PFSK-1 (cell line): Measurements from ENCODE around the gene MFSD11.

Source experiments
- FOXP2 ChIP-seq: optimal IDR thresholded peaks from 2 replicates; pipeline ENCODE3; 2011; ENCODE audit warnings: borderline replicate concordance, control low read depth, inconsistent platforms; ENCODE audit not compliant: insufficient read depth; ENCODE audit errors: extremely low read length, extremely low read depth
- POLR2AphosphoS5 ChIP-seq: IDR thresholded peaks from 2 replicates; pipeline ENCODE4 v1.6.1; 2012; ENCODE audit warnings: low read depth, mild to moderate bottlenecking, control low read depth, low read length, moderate library complexity
- SIN3A ChIP-seq: IDR thresholded peaks from 2 replicates; pipeline ENCODE4 v1.6.1; 2012; ENCODE audit warnings: mild to moderate bottlenecking, low read length, moderate library complexity, borderline replicate concordance; ENCODE audit not compliant: insufficient read depth
- TAF1 ChIP-seq: IDR thresholded peaks from 2 replicates; pipeline ENCODE4 v1.6.1; 2012; ENCODE audit warnings: low read length, control low read depth, borderline replicate concordance; ENCODE audit not compliant: insufficient read depth
- TF ChIP-seq, protein P1 (sequence below), 2 experiments: IDR thresholded peaks; 2 replicates each; pipeline versions ENCODE4 v1.6.1 to v1.8.0; 2011 to 2012; ENCODE audit warnings: low read depth in 2 of 2, low read length in 2 of 2, control low read depth in 1 of 2, inconsistent platforms in 1 of 2, mild to moderate bottlenecking in 1 of 2, moderate library complexity in 1 of 2; ENCODE audit not compliant: insufficient read depth in 1 of 2

Gene MFSD11

GRCh38 chr17:76695059-76695831 lies 42.7 kb upstream of the MFSD11 start:
- TF ChIP-seq FOXP2: no peak
- TF ChIP-seq TAF1: no peak
- TF ChIP-seq, protein P1, sequence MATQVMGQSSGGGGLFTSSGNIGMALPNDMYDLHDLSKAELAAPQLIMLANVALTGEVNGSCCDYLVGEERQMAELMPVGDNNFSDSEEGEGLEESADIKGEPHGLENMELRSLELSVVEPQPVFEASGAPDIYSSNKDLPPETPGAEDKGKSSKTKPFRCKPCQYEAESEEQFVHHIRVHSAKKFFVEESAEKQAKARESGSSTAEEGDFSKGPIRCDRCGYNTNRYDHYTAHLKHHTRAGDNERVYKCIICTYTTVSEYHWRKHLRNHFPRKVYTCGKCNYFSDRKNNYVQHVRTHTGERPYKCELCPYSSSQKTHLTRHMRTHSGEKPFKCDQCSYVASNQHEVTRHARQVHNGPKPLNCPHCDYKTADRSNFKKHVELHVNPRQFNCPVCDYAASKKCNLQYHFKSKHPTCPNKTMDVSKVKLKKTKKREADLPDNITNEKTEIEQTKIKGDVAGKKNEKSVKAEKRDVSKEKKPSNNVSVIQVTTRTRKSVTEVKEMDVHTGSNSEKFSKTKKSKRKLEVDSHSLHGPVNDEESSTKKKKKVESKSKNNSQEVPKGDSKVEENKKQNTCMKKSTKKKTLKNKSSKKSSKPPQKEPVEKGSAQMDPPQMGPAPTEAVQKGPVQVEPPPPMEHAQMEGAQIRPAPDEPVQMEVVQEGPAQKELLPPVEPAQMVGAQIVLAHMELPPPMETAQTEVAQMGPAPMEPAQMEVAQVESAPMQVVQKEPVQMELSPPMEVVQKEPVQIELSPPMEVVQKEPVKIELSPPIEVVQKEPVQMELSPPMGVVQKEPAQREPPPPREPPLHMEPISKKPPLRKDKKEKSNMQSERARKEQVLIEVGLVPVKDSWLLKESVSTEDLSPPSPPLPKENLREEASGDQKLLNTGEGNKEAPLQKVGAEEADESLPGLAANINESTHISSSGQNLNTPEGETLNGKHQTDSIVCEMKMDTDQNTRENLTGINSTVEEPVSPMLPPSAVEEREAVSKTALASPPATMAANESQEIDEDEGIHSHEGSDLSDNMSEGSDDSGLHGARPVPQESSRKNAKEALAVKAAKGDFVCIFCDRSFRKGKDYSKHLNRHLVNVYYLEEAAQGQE (IDR thresholded peaks at IDR 0.05; ENCODE audit: insufficient read depth in 1 of 2, low read depth in 2 of 2, low read length in 2 of 2): no peak
- TF ChIP-seq SIN3A: no peak
- TF ChIP-seq POLR2AphosphoS5: no peak

DNA sequence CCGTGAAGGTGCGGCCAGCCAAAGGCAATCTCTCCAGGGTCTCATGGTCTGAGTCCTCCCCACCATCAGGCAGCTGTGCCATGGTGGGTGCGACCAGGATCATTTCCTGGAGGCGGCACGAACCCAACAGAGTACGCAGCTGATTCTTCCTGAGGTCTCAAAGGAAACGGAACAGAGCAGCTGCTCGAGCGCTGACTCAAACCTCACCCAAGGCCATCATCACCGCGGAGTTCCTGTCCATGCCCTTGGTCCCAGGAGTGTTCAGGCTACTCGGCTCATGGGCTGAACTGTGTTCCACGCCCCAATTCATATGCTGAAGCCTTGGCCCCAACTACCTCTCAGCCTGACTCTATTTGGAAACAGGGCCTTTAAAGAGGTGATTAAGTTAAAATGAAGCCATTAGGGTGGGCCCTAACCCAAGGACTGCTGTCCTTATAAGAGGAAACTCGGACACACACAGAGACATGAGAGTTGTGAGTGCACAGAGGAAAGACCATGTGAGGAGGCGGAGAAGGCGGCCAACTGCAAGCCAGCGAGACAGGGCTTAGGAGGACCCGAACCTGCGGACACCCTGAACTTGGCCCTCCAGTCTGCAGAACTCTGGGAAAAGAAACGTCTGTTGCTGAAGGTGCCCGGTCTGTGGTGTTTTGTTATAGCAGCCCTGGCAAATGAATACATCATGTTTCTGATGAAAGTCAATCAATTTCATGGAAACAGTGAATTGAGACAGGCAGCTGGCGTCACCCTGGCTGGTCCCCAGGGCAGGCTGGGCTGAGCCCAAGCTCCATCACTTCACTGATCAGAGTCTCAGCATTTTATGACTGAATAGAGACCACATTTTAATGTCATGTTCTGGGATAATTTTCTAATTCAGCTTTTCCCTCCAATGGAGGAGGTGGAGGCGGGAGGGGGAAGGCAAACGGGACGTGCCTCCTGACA lies 40.9 kb upstream of the MFSD11 start:
- TF ChIP-seq FOXP2 (no peak), SIN3A (no peak), POLR2AphosphoS5 (no peak), TAF1 (no peak)
- TF ChIP-seq, protein P1 (IDR thresholded peaks at IDR 0.05; ENCODE audit: insufficient read depth in 1 of 2, low read depth in 2 of 2, low read length in 2 of 2): no peak

DNA sequence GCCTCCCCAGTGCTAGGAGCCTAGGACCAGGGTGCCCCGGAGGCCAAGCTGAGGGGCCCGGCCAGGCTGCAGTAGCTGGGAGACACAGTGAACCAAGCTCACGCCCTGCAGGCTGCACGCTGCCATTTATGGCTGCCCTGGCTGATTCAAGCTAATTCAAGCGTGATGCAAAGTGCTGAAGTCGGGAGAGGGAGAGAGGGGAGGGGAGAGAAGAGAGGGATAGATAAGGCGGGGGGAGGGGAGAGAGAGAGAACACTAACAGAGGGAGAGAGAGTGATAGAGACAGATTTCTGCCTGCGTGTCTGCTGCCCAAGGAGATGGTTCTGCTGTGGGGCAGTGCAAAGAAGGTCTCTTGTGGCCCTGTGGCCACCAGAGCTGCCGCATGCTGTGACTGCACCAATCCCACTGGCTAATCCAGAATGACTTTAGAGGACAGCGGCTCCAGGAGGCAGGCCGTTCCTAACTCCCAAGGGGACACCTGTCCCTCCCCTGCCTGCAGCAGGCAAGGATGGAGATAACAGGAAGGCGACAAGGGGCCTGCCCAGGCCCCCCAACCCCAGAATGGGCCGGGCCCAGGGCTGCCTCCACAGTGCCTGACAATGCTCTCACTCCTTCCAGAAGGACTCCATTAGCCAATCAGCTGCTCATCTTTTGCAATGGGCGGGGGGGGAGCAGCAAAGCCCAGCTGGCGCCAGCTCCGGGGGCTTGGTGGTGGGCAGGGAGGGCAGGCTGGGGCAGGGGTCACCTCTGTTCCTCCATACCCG lies 40.0 kb upstream of the MFSD11 start:
- TF ChIP-seq FOXP2 (no peak), POLR2AphosphoS5 (no peak), SIN3A (no peak), TAF1 (no peak)
- TF ChIP-seq, protein P1 (IDR thresholded peaks at IDR 0.05; ENCODE audit: insufficient read depth in 1 of 2, low read depth in 2 of 2, low read length in 2 of 2): no peak

DNA sequence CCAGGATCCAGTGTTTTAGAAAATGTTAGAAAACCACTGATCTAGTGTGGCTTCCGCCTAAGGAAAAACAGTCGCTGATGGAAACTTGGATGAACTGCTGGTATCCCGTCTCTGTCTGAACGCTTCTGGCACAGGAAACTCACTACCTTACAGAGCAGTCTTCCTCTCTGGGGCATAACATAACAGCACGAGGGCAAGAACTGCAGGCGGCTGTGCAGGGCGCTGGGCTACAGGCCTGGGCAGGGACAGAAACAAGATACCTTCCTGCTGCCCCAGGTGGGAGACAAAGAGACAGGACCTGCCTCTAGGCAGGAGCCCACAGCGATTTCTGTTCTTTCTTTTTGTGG lies 37.7 kb upstream of the MFSD11 start:
- TF ChIP-seq, protein P1 (IDR thresholded peaks at IDR 0.05; ENCODE audit: insufficient read depth in 1 of 2, low read depth in 2 of 2, low read length in 2 of 2): no peak
- TF ChIP-seq FOXP2: no peak
- TF ChIP-seq SIN3A: no peak
- TF ChIP-seq POLR2AphosphoS5: no peak
- no peak for TF ChIP-seq TAF1
